Spleen (tissue), 7 donors: ENCODE results near the gene MMD.

ENCODE experiments used
- POLR2A ChIP-seq, 3 donors: fragments of 450-650 bp; IDR thresholded peaks; one replicate each; pipeline ENCODE4 v1.5.1; 2017; ENCODE audit warnings: antibody characterized with exemption in 3 of 3, mild to moderate bottlenecking in 1 of 3
- POLR2AphosphoS5 ChIP-seq, 3 donors: sonication (generic); formaldehyde crosslinking; IDR thresholded peaks; one replicate each; pipeline ENCODE4 v1.5.1; 2017; ENCODE audit warnings: antibody characterized with exemption in 3 of 3
- TF ChIP-seq, protein P1 (sequence below), 11 experiments: fragments of 200-600 bp in 7 of 11; fragments of 450-650 bp in 4 of 11; sonication (generic) in 4 of 11; IDR thresholded peaks in 8 of 11; conservative IDR thresholded peaks in 3 of 11; 1 replicate in 7 of 11; 2 replicates in 4 of 11; pipeline versions ENCODE4 v1.4.0 to v1.8.0; 2016 to 2021; ENCODE audit warnings: antibody characterized with exemption in 11 of 11, inconsistent platforms in 4 of 11, mild to moderate bottlenecking in 1 of 11
- donor health status: DM: no; HTN: no; CAD: no; lungs with moderate emphysema.
- donor health status: DM: no; HTN: no; CAD: no.
- donor health status: DM: no; HTN: no; CAD: no.

DNA sequence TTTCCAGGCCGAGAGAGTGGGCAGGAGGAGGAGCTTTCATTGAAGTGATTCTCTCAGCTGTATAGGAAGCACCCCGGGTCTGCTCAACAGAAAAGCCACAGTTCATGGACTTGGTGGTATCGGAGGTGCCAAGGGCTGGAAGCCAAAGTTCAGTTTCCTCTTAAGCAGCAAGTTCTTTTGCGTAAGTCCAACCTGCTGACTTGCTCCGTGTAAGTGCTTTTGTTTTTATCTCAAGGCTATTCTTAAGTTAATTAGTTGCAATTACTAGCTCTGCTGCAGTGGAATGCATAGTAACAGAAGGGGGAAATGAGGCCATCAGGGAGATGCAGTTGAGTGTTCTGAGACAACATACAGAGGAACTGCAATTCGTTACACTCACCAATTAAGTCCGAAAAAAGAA is 45.0 kb upstream of the MMD start:
- no peak for TF ChIP-seq POLR2A (IDR thresholded peaks at IDR 0.05)
- TF ChIP-seq, protein P1, sequence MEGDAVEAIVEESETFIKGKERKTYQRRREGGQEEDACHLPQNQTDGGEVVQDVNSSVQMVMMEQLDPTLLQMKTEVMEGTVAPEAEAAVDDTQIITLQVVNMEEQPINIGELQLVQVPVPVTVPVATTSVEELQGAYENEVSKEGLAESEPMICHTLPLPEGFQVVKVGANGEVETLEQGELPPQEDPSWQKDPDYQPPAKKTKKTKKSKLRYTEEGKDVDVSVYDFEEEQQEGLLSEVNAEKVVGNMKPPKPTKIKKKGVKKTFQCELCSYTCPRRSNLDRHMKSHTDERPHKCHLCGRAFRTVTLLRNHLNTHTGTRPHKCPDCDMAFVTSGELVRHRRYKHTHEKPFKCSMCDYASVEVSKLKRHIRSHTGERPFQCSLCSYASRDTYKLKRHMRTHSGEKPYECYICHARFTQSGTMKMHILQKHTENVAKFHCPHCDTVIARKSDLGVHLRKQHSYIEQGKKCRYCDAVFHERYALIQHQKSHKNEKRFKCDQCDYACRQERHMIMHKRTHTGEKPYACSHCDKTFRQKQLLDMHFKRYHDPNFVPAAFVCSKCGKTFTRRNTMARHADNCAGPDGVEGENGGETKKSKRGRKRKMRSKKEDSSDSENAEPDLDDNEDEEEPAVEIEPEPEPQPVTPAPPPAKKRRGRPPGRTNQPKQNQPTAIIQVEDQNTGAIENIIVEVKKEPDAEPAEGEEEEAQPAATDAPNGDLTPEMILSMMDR (IDR thresholded peaks at IDR 0.05 in 8 of 11, conservative IDR thresholded peaks at IDR 0.05 in 3 of 11), result no peak
- TF ChIP-seq POLR2AphosphoS5 (IDR thresholded peaks at IDR 0.05), result no peak
